ENCODE data around the gene HNRNPM.
A peak's percentile ranks its signal among the peaks of the same experiment; 100 is the strongest.
"Not testable (repeated sequence)": the region's sequence is repeated elsewhere in the genome, so short reads cannot be mapped to it uniquely, and the experiment has no call there.

Gene HNRNPM

DNA sequence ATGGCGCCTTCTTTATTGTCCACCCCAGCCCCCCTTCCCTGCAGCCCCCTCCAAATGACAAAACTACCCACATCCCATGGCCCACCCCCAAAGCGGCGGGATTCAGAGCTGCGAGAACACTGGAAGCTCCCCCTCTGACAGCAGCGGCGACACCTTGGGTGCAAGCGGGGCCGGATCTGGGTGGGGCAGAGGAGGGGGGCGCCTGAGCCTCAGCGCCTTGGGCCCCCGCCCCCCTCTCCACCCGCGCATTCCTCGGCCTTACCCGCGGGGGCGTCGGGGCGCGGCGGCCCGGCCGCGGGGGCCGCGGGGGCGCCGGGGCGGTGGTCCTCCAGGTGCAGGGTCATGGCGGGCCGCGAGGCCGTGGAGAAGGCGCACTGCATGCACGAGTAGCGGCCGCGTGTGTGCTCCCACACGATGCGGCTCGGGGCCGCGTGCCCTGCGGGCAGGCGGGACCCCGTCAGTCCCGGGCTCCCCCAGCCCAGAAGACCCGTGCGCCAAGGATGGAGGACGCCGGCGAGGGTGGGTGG, 65.9 kb downstream of the HNRNPM start:
- TF ChIP-seq, protein P1, sequence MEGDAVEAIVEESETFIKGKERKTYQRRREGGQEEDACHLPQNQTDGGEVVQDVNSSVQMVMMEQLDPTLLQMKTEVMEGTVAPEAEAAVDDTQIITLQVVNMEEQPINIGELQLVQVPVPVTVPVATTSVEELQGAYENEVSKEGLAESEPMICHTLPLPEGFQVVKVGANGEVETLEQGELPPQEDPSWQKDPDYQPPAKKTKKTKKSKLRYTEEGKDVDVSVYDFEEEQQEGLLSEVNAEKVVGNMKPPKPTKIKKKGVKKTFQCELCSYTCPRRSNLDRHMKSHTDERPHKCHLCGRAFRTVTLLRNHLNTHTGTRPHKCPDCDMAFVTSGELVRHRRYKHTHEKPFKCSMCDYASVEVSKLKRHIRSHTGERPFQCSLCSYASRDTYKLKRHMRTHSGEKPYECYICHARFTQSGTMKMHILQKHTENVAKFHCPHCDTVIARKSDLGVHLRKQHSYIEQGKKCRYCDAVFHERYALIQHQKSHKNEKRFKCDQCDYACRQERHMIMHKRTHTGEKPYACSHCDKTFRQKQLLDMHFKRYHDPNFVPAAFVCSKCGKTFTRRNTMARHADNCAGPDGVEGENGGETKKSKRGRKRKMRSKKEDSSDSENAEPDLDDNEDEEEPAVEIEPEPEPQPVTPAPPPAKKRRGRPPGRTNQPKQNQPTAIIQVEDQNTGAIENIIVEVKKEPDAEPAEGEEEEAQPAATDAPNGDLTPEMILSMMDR (IDR thresholded peaks at IDR 0.05; ENCODE audit: low read depth, low read length): no peak
- TF ChIP-seq MYC (IDR thresholded peaks at IDR 0.05; ENCODE audit: low read depth, low read length) (no peak), POLR2A (IDR thresholded peaks at IDR 0.05; ENCODE audit: extremely low read depth, insufficient read length) (no peak)
- TF ChIP-seq, protein P2, sequence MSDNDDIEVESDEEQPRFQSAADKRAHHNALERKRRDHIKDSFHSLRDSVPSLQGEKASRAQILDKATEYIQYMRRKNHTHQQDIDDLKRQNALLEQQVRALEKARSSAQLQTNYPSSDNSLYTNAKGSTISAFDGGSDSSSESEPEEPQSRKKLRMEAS (IDR thresholded peaks at IDR 0.05; ENCODE audit: low read depth, low read length): no peak
- DNase-seq (ENCODE audit: low read depth): no peak
- no peak overlapping the region for H3K4me3 ChIP-seq (ENCODE audit: low read depth, low read length)

DNA sequence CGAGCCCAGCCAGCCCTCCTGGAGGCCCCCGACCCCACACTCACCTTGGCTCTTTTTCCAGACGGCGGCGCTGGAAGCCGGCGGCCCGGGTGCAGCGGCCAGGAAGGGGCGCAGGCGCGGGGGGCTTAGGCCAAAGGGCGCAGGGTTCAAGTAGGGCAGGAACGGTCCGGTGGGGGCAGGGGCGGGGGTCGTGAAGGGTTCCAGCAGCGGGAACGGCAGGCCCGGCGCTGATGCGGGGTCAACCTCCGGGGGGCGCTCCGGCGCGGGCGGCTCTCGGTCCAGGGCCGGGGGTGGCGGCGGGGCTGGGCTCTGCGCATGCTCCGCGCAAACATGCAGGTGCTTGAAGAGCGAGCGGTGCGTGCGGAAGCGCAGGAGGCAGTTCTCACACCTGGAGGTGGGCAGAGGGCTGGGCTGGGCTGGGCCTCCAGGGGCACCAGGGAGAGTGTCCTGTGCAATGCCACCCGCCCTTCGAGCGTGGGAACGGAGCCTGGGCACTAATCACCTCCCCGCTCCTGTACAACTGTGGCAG, 66.9 kb downstream of the HNRNPM start:
- H3K4me3 ChIP-seq (ENCODE audit: low read depth, low read length): no peak overlapping the region
- TF ChIP-seq, protein P2 (IDR thresholded peaks at IDR 0.05; ENCODE audit: low read depth, low read length): no peak
- TF ChIP-seq, protein P1 (IDR thresholded peaks at IDR 0.05; ENCODE audit: low read depth, low read length): no peak
- TF ChIP-seq POLR2A (IDR thresholded peaks at IDR 0.05; ENCODE audit: extremely low read depth, insufficient read length) (no peak), MYC (IDR thresholded peaks at IDR 0.05; ENCODE audit: low read depth, low read length) (no peak)
- DNase-seq (ENCODE audit: low read depth): no peak

DNA sequence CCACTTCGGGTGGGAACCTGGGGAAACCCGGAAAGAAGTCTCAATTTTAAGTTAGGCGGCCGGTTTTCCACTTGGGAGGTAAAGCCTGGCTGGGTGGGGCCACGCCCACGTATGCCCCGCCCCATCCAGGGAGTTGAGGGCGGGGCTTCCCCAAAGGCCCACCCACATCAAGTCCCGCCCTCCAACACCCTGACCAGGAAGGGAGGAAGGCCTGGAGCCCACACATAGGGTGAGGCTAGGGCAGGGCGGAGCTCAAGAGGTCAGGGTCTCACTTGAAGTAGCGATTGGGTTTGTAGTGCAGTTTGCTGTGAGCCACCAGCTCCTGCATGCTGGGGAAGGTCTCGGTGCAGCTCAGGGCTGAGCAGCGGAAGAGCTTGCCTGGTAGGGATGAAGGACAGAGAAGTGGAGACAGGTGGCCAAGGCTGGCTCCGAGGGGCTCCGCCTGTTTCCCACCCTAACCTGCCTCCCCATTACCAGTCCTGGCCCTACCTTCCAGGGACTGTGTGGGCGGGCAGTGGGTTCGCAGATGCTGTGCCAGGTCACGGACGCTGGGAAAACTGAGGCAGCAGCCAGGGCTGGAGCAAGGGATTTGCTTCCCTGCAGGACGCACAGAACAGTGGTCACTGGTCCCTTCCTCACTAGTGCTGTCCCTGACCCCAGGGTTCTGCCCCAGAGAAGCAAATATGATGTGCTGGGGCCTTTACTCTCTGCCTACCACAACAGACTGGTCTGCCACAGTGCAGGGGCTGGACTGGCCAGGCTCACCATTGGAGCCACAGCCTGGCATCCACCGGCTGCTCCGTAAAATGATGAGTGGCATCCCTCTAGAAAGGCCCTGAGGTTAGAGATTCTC, 67.6 kb downstream of the HNRNPM start:
- peak; percentile 81 for DNase-seq (ENCODE audit: low read depth)
- TF ChIP-seq, protein P2 (IDR thresholded peaks at IDR 0.05; ENCODE audit: low read depth, low read length): no peak
- TF ChIP-seq, protein P1 (IDR thresholded peaks at IDR 0.05; ENCODE audit: low read depth, low read length): no peak
- TF ChIP-seq POLR2A (IDR thresholded peaks at IDR 0.05; ENCODE audit: extremely low read depth, insufficient read length) (no peak), MYC (IDR thresholded peaks at IDR 0.05; ENCODE audit: low read depth, low read length) (no peak)
- H3K4me3 ChIP-seq (ENCODE audit: low read depth, low read length): peak overlapping the region; percentile 66

DNA sequence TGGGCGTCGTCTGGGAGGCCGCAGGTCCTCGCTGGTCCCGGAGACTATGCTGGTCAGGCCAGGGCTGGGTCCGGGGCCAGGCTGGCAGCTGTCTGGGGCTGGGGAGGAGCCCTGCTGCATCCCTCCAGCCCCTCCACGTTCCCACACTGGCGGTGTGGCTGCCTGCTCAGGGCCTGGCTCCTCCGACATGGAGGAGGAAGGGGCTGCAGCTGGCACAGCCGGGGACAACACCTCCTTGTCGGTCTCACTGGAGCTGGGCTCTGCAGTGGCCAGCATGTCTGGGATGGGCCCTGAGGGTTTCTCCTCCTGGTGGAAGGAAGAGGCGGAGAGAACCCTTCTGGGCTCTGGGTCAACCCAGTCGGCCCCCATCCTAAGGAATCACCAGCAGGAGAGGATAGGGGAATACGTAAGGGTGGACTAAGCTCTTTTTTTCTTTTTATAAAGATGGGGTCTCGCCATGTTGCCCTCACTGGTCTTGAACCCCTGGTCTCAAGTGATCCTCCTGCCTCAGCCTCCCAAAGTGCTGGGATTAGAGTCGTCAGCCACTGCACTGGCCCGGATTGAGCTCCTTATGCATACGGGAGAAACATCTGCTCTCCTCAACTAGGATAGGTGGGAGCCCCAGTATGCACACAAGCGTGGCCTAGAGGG, 68.4 kb downstream of the HNRNPM start:
- TF ChIP-seq, protein P2 (IDR thresholded peaks at IDR 0.05; ENCODE audit: low read depth, low read length): no peak
- TF ChIP-seq MYC (IDR thresholded peaks at IDR 0.05; ENCODE audit: low read depth, low read length): no peak
- no peak for TF ChIP-seq POLR2A (IDR thresholded peaks at IDR 0.05; ENCODE audit: extremely low read depth, insufficient read length)
- TF ChIP-seq, protein P1 (IDR thresholded peaks at IDR 0.05; ENCODE audit: low read depth, low read length): no peak
- DNase-seq (ENCODE audit: low read depth): no peak
- peak overlapping the region; percentile 66 for H3K4me3 ChIP-seq (ENCODE audit: low read depth, low read length)

DNA sequence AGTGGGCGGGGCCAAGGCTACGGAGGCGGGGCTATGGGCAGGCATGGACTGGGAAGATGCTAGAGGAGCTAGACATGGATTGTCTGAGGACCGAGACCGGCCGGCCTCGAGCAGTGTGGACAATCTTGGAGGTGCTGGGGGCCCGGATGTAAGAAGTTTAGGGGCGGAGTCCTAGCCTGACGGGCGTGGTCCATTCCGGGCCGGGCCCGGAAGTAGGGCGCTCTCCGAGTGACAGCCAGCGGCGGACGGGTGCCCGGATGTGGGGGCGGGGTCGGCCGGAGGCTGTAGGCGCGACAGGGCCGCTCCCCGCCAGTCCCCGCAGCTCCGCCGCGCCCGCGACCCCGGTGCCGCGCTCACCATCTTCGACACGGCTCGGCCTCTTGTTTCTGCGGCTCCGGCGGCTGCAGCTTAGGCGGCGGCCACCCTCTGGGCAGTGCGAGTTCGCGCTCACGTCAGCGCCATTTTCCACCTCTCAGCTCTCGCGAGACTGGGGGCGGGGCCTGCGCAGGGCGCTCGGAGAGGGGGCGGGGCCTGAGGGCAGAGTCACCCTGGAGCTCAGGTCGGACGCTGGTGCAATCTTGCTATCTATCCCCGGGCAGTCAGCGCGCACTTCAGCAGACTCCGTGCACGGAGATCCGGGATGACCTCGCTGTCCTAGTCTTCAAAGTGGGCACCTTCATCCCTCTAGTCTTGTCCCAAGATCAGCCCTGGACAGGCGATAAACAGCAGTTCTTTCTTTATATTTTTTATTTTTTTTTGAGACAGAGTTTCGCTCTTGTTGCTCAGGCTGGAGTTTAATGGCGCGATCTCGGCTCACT, 69.1 kb downstream of the HNRNPM start, which contains the start of gene ZNF414:
Gene ZNF414 (minus strand): TSS at position 481 of the 818 bp plus-strand sequence. CDS start 121 bp downstream, at position 360.
- DNase-seq (ENCODE audit: low read depth): peak; percentile 100
- H3K4me3 ChIP-seq (ENCODE audit: low read depth, low read length): peak within 1 kb of the TSS; percentile 66
- TF ChIP-seq POLR2A (IDR thresholded peaks at IDR 0.05; ENCODE audit: extremely low read depth, insufficient read length): peak; percentile 92
- TF ChIP-seq, protein P1 (IDR thresholded peaks at IDR 0.05; ENCODE audit: low read depth, low read length): no peak
- peak; percentile 83 for TF ChIP-seq MYC (IDR thresholded peaks at IDR 0.05; ENCODE audit: low read depth, low read length)
- TF ChIP-seq, protein P2 (IDR thresholded peaks at IDR 0.05; ENCODE audit: low read depth, low read length): peak; percentile 88

DNA sequence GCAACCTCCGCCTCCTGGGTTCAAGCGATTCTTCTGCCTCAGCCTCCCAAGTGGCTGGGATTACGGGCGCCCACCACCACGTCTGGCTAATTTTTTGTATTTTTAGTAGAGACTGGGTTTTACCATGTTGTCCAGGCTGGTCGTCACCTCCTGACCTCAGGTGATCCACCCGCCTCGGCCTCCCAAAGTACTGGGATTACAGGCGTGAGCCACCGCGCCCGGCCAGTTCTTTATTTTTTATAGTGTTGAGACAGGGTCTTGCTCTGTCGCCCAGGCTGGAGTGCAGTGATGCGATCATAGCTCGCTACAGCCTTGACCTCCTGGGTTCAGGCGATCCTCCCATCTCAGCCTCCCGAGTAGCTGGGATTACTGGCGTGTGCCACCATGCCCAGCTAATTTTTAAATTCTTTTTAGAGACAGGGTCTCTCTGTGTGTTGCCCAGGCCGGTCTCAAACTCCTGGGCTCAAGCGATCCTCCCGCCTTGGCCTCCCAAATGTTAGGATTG, 69.8 kb downstream of the HNRNPM start:
- peak overlapping the region; percentile 66 for H3K4me3 ChIP-seq (ENCODE audit: low read depth, low read length)
- DNase-seq (ENCODE audit: low read depth): not testable (repeated sequence)

Data from NB4 (cell line).